Cardiac fibroblast (primary cell): Measurements from ENCODE around the gene MED15.
"Not testable (repeated sequence)": the region's sequence is repeated elsewhere in the genome, so short reads cannot be mapped to it uniquely, and the experiment has no call there.

Experiments
- DNase-seq, 2 donors: peaks; one replicate each; pipeline versions ENCODE4 v3.0.0 to v3.0.0-alpha.2; 2010; ENCODE audit warnings: low read depth in 2 of 2
- H3K4me3 ChIP-seq, 2 donors: replicated peaks in 1 of 2; 1 replicate in 1 of 2; 2 replicates in 1 of 2; pipeline ENCODE4 v1.5.1; 2011; ENCODE audit warnings: low read depth in 2 of 2, low read length in 2 of 2, mild to moderate bottlenecking in 2 of 2, moderate library complexity in 1 of 2
- CTCF ChIP-seq: IDR thresholded peaks from one replicate; pipeline ENCODE4 v1.5.1; 2011; ENCODE audit warnings: low read depth, mild to moderate bottlenecking, low read length, inconsistent platforms

MED15 gene

GRCh38 chr22:20471126-20471833, 36.1 kb upstream of the MED15 start:
- TF ChIP-seq CTCF = no peak
- no peak for DNase-seq
- H3K4me3 ChIP-seq = no peak overlapping the region

- DNase-seq = no peak
- no peak overlapping the region for H3K4me3 ChIP-seq
- TF ChIP-seq CTCF = no peak
These were observed 34.6 kb upstream of the MED15 start for GRCh38 chr22:20472629-20473442.

GRCh38 chr22:20475115-20475436, 32.3 kb upstream of the MED15 start:
- no peak for TF ChIP-seq CTCF
- no peak overlapping the region for H3K4me3 ChIP-seq
- DNase-seq = no peak

GRCh38 chr22:20475569-20475968, 31.8 kb upstream of the MED15 start:
- not testable (repeated sequence) for DNase-seq, H3K4me3 ChIP-seq

GRCh38 chr22:20478059-20478458, 29.4 kb upstream of the MED15 start:
- not testable (repeated sequence) for H3K4me3 ChIP-seq, DNase-seq

- no peak for TF ChIP-seq CTCF
- peak; percentile 4 to 31 for DNase-seq
- H3K4me3 ChIP-seq = no peak overlapping the region
These were observed 27.7 kb upstream of the MED15 start for GRCh38 chr22:20479612-20480196.

- not testable (repeated sequence) for H3K4me3 ChIP-seq, DNase-seq
These were observed 24.3 kb upstream of the MED15 start for GRCh38 chr22:20483143-20483506.

- no peak for TF ChIP-seq CTCF
- H3K4me3 ChIP-seq = no peak overlapping the region
- no peak for DNase-seq
These were observed 23.6 kb upstream of the MED15 start for GRCh38 chr22:20483771-20484170.
